T-helper 9 cell (primary cell): Measurements from ENCODE around the gene STPG2.
A peak's percentile ranks its signal among the peaks of the same experiment; 100 is the strongest.

Experiments
- DNase-seq: peaks from one replicate; pipeline ENCODE4 v3.0.0-alpha.2; 2020
- total RNA-seq, 2 donors: gene quantifications; one replicate each; lab custom pipeline; 2026; lab: John Stamatoyannopoulos, UW

The STPG2 gene
- 0.24 to 0.28 reads per million in 2 donors for total RNA-seq

DNA sequence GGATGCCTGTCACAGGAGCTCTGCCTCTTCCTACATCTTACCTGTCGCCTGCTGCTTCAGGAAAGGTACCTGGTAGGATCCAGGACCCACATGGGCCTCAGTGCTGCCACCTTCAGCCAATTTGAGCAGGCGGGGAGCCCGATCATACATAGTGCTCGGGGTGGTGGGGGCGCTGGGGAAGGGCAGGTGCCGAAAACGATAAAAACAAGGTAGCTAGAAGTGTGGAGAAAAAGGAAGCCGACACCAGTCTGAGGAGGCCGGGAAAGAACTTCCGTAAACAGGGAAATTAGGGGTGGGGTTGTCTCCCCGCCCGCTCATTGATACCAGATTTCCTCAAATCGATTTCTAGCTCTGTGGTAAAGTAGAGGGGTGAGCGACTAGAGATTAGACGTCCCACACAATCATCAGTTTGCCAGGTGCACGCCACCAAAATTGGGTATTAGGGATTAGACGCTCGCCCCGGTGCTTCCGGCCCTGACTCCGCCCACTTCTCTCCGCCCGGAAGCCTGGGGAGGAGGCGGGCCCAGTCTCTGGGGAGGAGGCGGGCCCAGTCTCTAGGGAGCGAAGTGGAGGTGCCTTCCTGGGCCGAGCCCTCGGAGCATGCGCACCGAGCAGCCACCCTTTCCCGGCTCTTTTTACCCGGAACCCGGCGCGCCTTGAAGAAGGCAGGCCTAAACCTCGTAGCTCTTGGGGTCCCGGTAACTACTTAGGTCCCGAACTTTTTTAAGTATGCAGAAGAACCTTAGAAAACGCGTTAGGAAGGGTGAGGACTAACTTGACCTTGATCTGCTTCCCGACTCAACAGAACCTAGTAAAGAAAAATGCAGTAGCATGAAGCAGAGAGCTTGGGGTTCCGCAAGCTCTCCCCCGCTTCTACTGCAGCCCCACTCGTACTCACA, at the start of gene STPG2:
TSS of gene STPG2 (minus strand) at position 476 of the 899 bp plus-strand sequence.
- DNase-seq = peak; percentile 87

DNA sequence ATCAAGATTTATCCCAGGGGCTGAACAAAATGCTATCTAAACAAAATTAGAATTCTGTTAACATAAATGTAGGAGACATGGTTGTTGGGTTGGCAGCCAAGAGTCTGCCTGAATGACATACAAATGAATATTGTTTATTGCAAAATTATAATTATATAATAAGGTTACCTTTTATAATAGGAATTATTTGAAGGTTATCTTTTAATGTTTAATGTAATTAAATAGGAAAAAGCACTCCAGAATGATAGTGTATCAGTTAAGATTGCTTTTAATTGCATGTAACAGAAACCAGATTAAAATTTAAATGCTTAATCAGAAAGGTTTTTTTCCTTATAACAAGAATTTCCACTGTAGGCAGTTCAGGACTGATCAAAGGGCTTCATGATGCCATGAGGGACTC, 42.0 kb upstream of the STPG2 start:
- DNase-seq = no peak

DNA sequence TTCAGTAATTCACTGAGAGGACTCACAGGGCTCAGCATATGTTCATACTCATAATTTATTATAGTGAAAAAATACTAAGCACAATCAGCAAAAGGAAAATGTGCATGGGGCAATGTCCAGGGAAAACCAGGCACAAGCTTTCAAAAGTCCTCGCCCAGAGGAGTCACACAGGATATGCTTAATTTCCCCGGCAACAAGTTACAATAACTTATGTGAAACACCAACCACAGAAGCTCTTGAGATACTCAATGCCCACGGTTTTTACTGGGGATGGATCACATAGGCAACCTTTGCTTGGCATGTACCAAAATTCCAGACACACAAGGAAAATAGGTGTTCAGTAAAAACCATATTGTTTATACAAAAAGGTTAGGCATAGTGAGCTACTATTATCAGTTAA, 38.5 kb upstream of the STPG2 start:
- DNase-seq = no peak

DNA sequence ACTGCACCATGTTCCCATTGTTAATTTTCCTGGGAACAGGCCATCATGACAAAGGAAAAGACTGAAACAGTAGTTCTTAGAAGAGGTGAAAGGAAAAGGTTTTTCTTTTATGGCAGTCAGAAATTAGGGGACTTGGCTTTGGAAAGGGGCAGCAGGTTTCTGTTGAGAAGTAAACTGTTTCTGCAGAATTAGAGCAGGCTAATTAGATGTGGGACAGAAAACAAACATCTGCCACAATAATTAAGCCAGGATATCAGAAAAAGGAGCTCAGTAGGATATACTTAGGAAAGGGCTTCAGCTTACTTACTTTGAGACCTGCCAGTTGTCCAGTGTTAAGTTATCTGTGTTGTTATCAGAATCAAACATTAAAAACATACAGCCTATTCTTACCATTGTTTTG, 36.7 kb upstream of the STPG2 start:
- no peak for DNase-seq

DNA sequence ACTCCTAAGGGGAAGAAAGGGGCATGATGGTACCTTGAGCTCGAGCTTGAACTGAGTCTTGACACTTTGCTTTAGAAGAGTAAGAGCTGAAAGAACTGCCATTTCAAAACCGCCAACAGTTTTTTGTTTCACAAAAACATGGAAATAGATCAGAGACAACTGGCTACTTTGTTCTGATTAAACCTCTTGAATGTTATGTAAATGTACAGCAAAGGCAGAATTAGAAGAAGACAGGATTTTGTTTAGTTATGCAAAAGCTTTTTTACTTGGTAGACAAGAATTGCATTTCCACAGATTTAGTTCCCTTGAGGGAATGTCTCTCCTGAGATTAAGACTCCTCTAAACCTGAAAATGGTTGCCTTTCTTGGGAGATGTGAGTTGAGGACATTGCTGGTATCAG, 33.3 kb upstream of the STPG2 start:
- DNase-seq = no peak

DNA sequence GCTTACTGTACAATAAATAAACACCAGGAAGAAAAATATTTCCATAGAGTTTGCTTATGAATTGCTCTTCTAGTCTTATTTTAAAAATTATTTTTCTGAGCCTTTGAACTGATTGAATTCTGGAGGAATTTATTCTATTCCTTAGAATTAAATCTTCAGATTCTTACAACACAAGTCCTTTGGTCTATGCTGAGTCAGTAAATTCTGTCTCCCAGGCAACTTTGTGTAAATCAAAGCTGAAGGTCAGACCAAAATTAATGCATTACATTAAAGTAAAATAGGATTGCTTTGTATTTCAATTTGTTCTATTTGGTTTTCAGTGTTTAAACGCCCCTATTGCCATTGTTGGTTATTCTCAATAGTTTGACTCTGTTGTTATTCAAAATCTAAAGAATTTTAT, 26.8 kb upstream of the STPG2 start:
- no peak for DNase-seq

DNA sequence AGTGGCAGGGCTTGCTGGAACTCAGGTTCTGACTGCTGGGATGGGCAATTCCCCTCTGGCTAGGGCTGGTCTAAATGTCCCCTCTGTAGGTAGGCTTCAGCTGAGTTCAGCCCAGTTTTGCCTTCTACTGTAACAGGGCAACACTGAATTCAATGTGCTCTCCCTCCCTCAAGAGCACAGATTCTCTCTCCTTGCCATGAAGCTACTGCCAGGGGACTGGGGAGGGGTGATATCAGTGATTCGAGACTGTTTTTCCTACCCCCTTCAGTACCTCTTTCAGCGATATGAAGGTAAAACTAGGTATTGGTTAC, 23.4 kb upstream of the STPG2 start:
- no peak for DNase-seq

DNA sequence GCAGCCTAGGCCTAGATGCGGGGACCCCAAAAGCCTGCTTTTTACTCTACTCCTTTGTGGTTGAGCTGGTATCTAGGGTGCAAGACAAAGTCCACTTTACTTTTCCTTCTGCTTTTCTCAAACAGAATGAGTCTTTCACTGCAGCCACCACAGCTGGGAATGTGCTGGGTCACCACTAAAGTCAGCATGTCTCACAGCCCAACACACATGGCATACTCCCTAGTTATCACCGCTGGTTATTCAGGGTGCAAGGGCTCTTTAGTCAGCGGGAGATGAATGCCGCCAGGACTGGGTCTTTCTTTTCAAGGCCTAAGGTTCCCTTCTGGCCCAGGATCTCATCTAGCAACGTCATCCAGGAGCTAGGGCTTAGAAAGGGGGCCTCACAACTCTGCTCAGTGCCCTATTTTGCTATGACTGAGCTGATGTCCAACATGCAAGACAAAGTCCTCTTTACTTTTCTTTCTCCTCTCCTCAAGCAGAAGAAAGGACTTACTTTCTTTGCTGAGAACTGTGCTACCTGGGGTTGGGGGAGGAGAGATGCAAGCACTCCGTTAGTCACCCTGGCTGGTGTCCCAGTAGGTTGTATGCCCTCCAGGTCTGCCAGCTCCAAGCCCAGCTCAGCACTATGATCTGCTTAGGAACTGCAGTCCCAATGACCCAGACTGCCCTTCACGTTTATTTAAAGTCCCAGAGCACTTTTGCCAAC, 22.9 kb upstream of the STPG2 start:
- no peak for DNase-seq

DNA sequence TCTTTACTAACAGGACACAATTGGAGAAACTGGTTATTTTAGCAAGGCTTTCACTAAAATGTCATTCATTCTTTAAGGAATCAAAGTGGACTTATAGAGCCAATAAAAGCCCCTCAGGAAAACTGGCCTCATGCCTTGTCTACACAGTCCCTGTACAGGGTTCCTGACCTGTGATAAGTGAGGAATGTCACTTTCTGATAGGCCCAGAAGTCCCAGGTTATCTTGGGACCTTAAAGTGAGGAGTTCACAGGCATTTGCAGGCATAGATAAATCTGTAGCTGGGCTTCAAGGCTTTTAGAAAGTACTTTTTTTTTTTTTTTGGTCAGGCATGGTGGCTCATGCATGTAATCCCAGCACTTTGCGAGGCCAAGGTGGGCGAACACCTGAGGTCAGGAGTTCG, 19.4 kb upstream of the STPG2 start:
- DNase-seq = no peak

DNA sequence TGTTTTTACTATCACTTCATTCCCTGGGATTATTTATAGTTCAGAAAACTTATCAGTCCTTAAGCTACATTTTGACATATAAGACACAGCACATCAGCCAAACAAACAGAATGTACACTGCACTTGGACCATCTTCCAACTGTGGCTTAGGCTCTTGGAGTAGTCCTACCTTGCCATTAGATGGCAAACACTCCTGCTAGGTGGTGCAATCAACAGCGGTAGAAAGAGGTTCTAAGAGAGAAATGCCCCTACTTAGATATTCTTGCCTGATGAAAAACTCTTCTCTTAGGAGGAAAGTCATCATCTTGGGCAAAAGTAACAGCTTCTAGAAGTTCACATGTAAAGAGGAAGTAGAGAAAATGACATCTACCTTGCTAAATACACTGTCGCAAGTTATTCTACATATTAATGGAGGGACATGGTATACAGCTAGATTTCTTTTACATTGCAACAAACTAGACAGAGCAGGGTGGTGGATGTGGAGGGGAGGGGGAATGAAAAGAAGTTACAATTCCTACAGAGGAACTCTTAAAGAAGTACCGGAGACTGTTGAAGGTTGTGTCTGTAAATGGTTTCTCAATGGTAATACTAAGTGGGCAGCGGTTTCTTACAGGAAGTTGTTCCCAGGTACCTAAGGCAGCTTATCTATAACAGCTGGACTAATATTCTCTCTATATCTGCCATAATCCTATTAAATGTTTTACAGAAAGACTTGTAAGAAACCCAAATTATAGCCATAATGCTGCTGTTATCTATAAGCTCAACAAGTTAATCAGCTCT, 8.1 kb upstream of the STPG2 start:
- DNase-seq = no peak

DNA sequence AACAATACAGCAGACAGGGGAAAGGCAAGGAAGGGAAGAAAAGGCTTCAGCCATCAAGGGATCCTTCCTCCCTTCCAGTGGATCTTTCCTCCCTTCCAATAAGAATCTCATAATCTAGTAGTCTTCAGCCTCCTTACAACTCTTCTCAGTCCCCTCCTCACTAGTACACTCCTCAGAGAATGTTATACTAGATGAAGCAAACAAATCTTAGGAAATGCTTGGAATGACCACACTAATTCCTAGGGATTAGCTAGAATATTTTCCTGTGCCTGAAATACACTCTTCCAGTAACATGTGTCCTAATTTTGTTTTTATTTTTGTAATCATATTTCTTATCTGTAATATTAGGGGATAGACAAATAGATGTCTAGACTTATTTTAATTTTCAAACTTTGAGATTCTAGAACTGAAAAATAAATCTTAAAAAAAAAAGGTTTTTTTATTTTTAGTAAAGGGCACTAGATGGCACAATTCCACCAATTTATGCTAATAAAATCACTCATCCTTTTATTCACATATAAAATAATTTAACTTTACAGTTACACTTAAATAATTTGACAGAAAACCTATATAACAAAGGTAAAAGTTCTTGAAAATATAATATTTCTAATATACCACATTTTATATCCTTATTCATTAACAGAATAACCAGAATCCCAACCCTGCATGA, 7.0 kb upstream of the STPG2 start:
- DNase-seq = no peak

DNA sequence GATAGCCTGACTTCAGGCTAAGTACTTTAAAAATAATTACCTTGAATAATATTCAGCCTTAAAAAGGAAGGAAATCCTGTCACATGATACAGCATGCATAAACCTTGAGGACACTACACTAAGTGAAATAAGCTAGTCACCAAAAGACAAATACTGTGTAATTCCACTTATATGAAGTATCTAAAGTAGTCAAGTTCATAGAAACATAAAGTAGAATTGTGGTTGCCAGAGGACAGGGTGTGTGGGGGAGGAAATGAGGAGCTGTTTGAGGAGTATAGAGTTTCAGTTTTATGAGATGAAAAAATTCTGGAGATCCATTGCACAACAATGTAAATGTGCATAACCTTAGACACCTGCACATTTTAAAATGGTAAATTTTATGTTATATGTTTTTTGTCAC, 5.6 kb upstream of the STPG2 start:
- no peak for DNase-seq

DNA sequence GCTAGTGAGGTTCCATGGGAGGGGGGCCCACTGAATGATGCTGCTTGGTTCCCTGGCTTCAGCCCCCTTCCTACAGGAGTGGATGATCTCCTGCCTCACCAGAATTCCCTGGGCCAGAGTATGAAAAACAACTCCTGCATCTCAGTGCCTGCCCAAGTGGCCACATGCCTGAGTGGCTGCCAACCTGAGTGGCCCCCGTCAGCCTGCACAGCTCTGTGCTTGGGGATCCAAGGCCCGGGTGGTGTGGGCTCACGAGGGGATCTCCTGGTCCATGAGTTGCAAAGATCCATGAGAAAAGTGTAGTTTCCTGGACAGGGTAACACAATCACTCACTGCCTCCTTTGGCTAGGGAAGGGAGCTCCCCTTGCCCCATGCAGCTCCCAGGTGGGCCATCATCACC, 17.1 kb downstream of the STPG2 start:
- no peak for DNase-seq

DNA sequence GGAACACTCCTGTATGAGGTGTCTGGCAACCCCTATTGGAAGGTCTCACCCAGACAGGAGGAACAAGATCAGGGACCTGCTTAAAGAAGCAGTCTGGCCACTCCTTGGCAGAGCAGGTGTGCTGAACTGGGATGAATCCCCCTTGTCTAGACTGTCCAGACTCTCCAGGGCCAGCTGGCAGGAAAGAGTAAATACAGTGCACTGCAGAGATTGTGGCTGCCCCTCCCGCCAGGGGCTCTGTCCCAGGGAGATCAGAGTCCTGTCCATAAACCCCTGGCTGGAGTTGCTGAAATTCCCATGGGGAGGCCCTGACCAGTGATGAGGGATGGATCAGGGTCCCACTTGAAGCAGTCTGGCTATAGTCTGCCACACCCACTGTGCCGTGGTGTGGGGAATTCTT, 17.7 kb downstream of the STPG2 start:
- no peak for DNase-seq

DNA sequence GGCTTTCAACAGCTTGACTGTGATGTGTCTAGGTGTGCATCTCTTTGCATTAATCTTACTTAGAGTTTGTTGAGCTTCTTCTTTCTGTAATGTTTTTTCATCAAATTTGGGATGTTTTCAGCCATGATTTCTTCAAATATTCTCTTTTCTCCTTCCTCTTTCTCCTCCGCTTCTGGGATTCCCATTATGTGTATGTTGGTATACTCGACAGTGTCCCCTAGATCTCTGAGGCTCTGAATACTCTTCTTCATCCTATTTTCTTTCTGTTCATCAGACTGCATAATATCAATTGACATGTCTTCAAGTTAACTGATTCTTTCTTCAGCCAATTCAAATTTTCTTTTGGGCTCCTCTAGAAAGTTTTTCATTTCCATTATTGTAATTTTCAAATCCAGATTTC, 25.9 kb downstream of the STPG2 start:
- DNase-seq = no peak

DNA sequence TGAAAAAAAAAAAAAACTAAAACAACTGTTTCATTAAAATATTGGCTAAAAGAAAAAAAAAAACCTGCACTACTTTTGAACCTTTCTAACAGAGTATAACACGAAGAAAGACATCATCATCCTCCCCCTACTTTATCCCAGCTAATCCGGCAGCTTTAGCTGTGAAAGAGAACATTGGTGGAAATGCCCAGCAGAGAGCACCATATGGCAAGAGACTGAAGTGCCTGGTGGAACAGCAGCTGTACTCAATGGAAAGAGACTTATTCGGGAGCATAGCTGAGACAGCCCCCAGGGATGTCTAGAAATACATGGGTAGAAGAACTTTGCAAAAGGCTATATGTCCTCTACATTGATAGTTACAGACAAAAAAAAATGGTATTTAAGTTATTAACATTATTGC, 30.3 kb downstream of the STPG2 start:
- no peak for DNase-seq

DNA sequence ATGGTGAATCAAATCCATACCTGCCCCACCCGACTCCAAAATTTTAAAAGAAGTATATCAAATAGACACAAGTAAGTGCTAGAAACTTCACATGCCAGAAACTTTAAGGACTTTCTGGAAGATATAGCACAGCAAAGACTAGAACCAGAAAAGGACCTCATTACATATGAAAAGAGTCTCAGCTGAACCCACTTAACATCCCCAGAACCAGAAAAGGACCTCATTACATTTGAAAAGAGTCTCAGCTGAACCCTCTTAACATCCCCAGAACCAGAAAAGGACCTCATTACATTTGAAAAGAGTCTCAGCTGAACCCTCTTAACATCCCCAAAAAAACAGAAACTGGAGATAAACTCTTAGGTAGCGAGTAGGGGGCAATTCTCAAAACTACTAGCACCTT, 32.3 kb downstream of the STPG2 start:
- no peak for DNase-seq

DNA sequence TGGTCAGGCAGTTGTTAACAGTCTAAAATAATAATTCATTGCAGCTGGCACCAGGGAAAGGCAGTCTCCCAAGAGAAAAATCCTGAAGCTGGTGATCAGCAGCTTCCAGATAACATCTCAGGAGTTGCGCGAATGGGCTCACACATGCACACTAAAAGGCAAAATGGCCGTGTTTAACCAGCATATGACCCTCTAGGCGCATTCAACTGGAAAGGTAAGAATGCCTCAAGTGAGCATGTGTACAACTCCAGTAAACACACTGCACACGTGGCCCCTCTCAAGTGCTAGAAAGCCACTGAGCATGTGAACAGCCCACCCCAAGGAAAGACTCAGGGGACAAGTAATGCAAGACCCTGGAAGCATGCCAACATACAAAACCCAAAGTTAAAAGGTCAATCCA, 33.1 kb downstream of the STPG2 start:
- no peak for DNase-seq

DNA sequence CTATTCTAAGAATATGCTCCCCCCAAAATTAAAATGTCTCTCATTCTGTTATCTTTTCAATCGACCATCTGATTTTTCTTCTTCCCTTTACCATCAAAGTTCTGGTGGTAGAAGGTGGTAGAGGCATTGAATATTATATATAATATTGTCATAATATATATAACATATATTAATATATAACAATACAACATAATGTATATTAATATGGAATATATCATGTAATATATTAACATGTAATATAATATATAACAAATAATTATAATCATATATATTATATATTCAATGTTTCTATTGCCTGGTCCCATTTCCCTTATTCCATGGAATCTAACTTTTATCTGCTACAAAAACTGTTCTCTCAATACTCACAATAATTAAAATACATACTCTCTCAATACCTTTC, 40.6 kb downstream of the STPG2 start:
- no peak for DNase-seq

DNA sequence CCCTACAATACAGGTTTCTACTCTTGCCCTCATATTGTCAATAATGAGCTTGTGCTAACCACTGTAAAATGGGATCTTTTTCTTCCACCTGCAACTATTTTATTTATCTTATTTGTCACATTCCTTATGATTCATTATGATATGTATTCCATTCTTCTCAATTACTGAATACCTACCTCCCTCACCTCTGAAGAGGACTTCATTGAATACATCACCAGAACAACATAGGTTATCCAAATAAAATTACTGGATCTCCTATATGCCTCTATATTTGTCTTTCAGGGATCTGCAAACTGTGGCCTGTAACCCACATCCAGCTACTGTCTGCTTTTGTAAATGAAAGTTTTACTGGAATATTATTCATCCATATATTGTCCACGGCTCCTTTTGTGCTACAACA, 41.3 kb downstream of the STPG2 start:
- DNase-seq = no peak

DNA sequence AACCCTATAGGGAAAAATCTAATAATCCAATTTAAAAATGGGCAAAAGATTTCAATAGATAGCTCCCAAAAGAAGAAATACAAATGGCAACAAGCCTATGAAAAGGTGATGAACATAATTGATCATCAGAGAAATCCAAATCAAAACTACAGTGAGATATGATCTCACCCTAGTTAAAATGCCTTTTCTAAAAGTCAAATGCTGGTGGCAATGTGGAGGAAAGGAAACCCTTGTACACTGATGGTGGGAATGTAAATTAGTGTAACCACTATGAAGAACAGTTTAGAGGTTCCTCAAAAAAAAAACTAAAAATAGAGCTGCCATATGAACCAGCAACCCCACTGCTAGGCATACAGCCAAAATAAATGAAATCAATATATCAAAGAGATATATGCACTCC, 44.5 kb downstream of the STPG2 start:
- no peak for DNase-seq

DNA sequence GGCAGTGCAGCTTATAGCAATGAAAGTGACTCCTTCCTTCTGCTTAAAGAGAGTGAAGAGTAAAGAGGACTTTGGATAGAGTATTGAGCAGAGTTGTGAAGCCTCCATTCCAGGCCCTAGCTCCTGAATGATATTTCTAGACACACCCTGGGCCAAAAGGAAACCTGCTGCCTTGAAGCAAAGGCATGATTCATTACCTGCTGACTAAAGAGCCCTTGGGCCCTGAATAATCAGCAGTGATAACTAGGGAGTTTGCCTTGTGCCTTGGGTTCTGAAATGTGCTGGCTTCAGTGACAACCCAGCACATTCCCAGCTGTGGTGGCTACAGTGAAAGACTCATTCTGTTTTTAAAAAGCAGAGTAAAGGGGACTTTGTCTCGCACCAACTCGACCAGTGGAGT, 49.2 kb downstream of the STPG2 start:
- DNase-seq = no peak

DNA sequence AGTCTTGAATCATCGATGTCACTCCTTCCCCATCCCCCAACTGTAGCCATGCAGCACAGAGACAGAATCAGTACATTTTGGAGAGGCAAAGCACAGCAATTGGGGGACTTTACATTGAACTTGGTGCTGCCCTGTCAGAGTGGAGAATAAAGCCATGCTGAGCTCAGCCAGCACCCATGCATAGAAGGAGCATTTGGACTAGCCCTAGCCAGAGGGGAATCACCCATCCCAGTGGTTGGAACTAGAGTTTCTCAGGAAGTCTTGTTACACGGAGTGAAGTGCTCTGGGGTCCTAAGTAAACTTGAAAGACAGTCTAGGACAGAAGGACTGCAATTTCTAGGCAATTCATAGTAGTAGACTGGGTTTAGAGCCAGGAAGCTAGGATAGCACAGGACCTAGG, 49.6 kb downstream of the STPG2 start:
- DNase-seq = no peak
